ENCODE measurements around the gene TRAPPC12. TPM values are rescaled to one million over a fixed set of nuclear protein-coding genes. Genes with fewer than 3 reads are reported as not detected.
"Not testable (repeated sequence)": the region's sequence is repeated elsewhere in the genome, so short reads cannot be mapped to it uniquely, and the experiment has no call there.

Gene TRAPPC12
- total RNA-seq, 1 donor from 2014 or later: 121 TPM

- no peak for DNase-seq (ENCODE audit: low spot score, unreplicated experiment)
- no peak for TF ChIP-seq CTCF (IDR thresholded peaks at IDR 0.05; ENCODE audit: unreplicated experiment)
- no peak overlapping the region for H3K27ac Mint-ChIP-seq
- H3K4me1 Mint-ChIP-seq (ENCODE audit: low read depth): peaks cover 30% of the 10 kb centered on the region
- H3K9me3 Mint-ChIP-seq (ENCODE audit: low read depth): no peaks in the 10 kb centered on the region
- no peak overlapping the region for H3K4me3 Mint-ChIP-seq (ENCODE audit: low read depth)
- H3K36me3 Mint-ChIP-seq (ENCODE audit: insufficient read depth): peaks cover 7% of the 10 kb centered on the region
- no peaks in the 10 kb centered on the region for H3K27me3 Mint-ChIP-seq
Observed at GRCh38 chr2:3491716-3492474, 112.4 kb downstream of the TRAPPC12 start.

GRCh38 chr2:3492475-3492787, 112.9 kb downstream of the TRAPPC12 start:
- not testable (repeated sequence) for H3K9me3 Mint-ChIP-seq (ENCODE audit: low read depth); H3K27ac Mint-ChIP-seq; DNase-seq (ENCODE audit: low spot score, unreplicated experiment); H3K4me3 Mint-ChIP-seq (ENCODE audit: low read depth); H3K36me3 Mint-ChIP-seq (ENCODE audit: insufficient read depth); H3K27me3 Mint-ChIP-seq
- peaks cover 30% of the 10 kb centered on the region for H3K4me1 Mint-ChIP-seq (ENCODE audit: low read depth)

- Mint-ChIP-seq H3K4me3 (ENCODE audit: low read depth) (no peak overlapping the region), H3K9me3 (ENCODE audit: low read depth) (no peaks in the 10 kb centered on the region), H3K27me3 (no peaks in the 10 kb centered on the region), H3K27ac (no peak overlapping the region), H3K4me1 (ENCODE audit: low read depth) (peaks cover 27% of the 10 kb centered on the region), H3K36me3 (ENCODE audit: insufficient read depth) (peaks cover 9% of the 10 kb centered on the region)
- TF ChIP-seq CTCF (IDR thresholded peaks at IDR 0.05; ENCODE audit: unreplicated experiment): no peak
- DNase-seq (ENCODE audit: low spot score, unreplicated experiment): no peak
Observed at GRCh38 chr2:3492951-3493614, 113.6 kb downstream of the TRAPPC12 start.

GRCh38 chr2:3493615-3494007, 114.1 kb downstream of the TRAPPC12 start:
- Mint-ChIP-seq H3K4me1 (ENCODE audit: low read depth) (peaks cover 24% of the 10 kb centered on the region), H3K9me3 (ENCODE audit: low read depth) (no peaks in the 10 kb centered on the region), H3K27me3 (no peaks in the 10 kb centered on the region), H3K27ac (peak overlapping the region; percentile 69), H3K4me3 (ENCODE audit: low read depth) (no peak overlapping the region), H3K36me3 (ENCODE audit: insufficient read depth) (peaks cover 8% of the 10 kb centered on the region)
- no peak for DNase-seq (ENCODE audit: low spot score, unreplicated experiment)
- TF ChIP-seq CTCF (IDR thresholded peaks at IDR 0.05; ENCODE audit: unreplicated experiment): no peak

- Mint-ChIP-seq H3K27me3 (no peaks in the 10 kb centered on the region), H3K27ac (no peak overlapping the region), H3K9me3 (ENCODE audit: low read depth) (no peaks in the 10 kb centered on the region), H3K4me1 (ENCODE audit: low read depth) (peaks cover 11% of the 10 kb centered on the region), H3K4me3 (ENCODE audit: low read depth) (no peak overlapping the region), H3K36me3 (ENCODE audit: insufficient read depth) (peaks cover 13% of the 10 kb centered on the region)
- no peak for TF ChIP-seq CTCF (IDR thresholded peaks at IDR 0.05; ENCODE audit: unreplicated experiment)
- DNase-seq (ENCODE audit: low spot score, unreplicated experiment): no peak
Observed at GRCh38 chr2:3494984-3495666, 115.6 kb downstream of the TRAPPC12 start.

- not testable (repeated sequence) for DNase-seq (ENCODE audit: low spot score, unreplicated experiment); H3K4me3 Mint-ChIP-seq (ENCODE audit: low read depth); H3K27me3 Mint-ChIP-seq; H3K9me3 Mint-ChIP-seq (ENCODE audit: low read depth); H3K27ac Mint-ChIP-seq
- Mint-ChIP-seq H3K4me1 (ENCODE audit: low read depth) (peaks cover 11% of the 10 kb centered on the region), H3K36me3 (ENCODE audit: insufficient read depth) (peaks cover 18% of the 10 kb centered on the region)
Observed at GRCh38 chr2:3496708-3497080, 117.2 kb downstream of the TRAPPC12 start.

Measured in progenitor cell of endocrine pancreas (in vitro differentiated cells).